GM18502 (cell line): Measurements from ENCODE around the gene TNS1.
"Not testable (repeated sequence)": the region's sequence is repeated elsewhere in the genome, so short reads cannot be mapped to it uniquely, and the experiment has no call there.

ENCODE experiments used
- ATAC-seq: cut with Tn5 transposase; IDR thresholded peaks from one replicate; pipeline ENCODE4 v1.9.1; 2021; ENCODE audit warnings: mild to moderate bottlenecking; ENCODE audit not compliant: unreplicated experiment, poor library complexity

The TNS1 gene

DNA sequence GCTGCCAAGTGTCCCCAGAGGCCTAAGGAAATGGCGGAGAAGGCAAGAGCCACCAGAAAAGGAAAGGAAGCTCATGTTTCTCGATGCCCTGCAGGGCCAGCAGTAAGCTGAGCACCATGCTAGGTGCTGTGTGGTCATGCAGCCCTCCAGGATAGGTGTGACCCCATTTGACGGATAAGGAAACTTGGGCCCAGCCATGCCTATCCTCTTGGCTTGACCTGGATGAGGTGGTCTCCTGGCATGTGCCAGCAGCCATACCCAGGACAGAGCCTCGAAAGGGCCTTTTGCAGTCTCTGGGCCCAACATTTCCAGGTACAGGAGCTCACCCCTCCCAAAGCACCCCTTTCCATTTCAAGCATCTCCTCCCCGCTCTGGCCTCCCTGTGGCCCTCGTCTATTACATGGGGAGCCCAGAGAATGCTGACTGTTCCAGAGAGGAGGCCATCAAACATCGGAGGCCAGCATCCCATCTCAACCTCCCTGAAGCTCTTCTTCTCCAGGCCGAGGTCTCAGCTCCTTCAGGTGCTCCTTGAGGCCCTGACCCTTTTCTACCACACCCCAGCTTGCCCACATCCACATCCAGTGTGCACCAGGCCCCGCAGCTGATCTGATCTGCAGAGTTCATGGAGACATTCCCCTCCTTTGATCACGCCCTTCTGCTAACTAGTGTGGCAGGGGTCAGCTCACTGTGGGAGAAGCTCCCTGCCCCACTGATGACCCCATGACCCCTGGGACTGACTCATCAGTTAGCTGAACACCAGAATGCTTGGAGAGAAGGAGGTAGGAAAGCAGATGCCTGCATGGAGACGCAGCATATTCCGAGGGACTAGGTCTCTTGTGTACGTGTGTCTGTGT lies 208.4 kb downstream of the TNS1 start:
- no peak for ATAC-seq

DNA sequence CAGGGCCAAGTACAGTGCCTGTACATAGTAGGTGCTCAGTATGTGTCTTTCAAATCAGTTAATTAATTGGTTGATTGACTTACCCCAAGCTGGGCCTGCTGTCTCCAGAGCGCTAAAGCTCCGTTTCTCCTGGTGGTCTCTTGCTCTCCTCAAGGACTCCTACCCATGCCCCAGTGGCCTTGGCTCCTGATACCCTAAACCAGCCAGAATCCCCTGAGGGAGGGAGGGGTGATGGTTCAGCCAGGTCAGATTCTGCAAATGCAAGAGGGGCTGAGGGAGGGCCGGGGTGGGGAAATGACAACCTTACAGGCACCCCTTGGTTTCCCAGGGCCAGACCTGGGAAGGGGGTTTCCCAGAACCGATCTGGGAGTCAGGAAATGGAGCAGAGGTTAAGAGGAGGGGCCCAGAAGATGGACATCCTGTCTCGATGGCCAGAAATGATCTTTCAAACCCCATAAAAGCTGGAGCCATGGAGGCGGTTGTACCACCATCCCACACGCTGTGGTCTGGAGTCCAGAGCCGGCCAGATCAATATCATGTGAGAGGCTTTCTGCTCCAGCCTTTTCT lies 209.1 kb downstream of the TNS1 start:
- ATAC-seq, result no peak

DNA sequence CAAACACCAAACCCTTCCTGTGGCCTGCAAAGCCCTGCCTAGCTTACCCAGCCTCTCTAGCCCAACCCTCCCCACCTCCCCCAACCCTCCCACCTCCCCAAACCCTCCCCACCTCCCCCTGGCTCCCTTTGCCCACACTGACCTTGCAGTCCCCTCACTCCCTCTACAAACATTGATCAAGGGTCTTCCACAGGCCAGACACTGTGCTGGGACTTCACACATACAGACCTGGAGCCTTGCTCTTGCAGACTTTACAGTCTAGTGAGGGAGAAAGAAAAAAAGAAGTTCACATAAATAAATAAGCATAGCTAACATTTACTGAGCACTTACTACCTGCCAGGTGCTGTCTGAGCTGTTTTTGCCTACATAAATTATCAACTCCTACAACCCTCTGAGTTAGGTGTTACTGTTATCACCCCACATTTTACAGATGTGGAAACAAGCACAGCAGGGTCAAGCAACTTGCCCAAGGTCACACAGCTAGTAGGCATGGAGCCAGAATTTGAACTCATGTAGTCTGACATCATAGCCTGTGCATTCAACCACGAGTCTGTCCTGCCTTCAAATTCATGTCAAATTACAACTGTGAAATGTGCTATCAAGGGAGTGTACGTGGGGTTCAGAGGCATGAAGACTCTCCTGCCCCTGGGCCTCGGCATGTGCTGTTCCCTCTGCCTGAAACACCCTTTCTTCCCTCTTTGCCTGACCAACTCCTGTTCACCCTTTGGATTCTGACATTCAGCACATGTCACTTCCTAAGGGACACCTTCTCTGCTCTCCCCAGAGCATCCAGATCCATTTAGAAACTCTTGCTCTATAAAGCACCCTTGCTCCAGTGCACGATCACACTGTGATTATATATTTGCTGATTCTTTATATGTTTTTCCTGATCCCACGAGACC lies 209.9 kb downstream of the TNS1 start:
- no peak for ATAC-seq

DNA sequence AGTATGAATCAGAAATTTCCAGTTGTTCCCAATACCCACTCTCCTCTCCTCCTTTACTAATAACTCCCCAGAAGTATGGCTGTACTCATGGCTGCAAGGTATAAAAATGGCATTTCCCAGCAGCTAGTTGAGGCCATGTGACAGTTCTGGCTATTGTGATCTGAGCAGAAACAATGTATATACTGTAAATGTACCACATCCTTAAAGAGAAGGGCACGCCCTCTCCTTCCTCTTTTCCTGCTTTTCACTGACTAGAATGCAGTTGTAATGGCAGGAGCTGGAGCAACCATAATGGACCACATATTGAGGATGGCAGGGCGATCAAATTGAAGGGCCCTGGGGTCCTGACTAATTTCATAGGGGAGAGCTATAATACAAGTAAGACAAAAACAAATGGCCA lies 211.2 kb downstream of the TNS1 start:
- ATAC-seq, result no peak

DNA sequence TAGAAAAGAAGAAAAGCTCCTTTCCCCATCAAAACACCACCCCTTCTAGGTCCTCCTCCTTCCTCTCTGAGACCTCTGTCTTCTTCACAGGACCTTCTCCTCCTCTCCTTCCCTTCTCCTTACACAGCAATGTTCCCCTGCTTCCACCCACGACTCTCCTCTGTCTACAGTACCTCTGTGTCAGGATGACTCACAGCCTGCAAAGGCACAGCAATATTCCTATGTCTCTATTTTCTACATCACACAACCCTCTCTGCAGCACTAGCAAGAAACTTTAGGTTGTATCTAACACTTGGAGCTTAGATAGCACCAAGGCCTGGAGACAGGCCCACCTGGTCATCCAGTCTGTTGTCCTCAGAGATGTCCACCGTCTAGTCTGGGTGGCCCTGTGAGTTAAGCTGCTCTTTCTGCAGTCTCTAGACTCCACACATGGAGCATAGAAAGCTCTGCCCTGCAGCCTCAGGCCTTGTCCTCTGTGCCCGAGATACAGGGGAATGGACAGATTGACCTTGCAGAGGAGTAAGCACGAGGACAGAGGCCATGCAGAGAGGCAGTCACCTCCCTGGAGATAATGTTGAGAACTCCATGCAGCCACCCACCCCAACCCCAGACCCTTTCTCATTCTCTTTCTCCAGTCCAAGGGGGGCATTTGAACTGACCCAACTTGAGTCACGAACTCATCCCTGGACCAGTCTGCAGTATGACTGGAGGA lies 212.0 kb downstream of the TNS1 start:
- no peak for ATAC-seq

DNA sequence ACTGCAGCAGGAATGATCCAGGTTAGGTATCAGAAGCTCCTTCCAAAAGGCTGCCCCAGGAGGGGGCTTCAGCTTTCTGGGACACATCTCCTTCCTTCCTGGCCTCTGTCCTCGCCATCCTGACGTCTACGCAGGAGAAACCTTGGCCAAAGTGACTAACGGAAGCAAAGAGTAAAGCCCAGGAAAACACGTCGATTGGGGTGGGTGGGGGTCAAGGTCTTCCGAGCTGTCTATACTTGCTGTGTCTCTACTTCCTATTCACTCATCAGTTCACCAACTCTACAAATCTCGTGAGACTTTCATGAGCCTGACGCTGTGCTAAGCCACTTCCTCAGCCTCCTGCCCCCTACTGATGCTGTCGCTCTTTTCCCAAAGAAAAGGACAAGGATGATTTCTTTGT lies 212.6 kb downstream of the TNS1 start:
- no peak for ATAC-seq

DNA sequence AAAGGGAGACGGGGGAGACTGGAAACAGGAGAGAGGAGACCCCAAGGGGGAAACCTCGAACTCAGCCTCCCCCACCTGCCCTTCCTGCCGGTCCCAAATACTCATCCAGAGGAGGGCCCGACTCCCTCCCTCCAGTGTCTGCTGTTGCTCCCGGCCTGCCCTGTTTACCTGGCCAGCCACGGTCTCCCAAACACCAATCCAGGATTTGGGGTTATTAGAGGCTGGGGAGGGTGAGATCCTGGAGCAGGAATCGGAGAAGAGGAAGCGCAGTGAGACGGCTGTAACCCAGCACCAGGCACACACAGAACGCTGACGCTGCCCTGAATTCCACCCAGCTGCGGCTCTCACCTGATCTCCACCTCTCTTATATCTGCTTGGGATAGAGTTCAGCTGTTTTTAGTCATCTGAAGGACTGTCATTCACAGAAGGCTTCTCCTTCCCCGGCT lies 213.0 kb downstream of the TNS1 start:
- ATAC-seq, result no peak

DNA sequence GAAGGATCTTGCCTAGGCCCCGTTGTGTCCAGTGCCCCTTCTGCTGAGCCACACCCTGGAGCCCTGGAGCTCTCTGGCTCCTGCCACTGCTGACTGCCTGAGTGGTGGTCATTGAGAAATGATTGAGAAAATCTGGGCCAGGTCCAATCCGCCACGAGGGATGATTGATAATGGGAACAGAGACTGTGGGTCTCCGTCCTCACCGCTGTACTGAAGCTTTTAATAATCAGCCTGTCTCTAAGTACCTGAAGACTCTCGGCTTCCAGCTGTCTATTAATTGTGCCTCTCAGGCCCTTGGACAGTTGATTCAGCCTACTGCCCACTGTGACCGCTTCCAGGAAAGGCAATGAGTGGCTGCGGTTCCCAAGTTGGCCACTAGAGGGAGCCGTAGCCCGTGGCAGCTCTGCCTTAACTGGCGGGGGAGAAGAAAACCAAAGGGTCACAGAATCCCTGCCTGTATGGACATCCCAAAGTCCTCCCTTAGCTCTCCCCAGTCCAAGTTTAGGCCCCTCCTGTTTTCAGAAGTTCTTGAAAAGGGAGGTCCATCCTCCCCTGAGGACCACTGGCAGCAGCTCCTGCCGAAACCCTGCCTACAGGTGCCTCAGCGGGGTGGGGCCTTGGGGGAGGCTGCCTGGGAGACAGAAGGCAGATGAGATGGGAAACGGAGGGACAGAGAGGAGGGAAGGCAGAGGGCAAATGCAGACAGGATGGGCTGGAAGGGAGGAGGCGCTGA lies 213.6 kb downstream of the TNS1 start:
- ATAC-seq, result no peak

DNA sequence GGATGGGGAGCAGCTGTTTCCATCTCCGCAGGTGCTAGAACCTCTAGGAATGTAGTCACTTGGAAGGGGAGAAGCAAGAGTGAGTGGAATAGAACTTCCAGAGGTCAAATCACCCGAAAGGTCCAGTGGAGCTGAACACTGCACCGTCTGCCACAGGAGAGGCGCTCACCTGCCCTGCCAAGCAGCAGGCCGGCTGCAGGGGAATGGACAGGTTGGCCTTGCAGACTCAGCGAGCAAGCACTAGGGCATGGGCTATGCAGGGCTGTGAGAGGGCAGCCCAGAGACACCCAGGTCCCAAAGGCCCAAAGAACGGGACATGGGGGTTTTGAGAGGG lies 214.2 kb downstream of the TNS1 start:
- no peak for ATAC-seq

DNA sequence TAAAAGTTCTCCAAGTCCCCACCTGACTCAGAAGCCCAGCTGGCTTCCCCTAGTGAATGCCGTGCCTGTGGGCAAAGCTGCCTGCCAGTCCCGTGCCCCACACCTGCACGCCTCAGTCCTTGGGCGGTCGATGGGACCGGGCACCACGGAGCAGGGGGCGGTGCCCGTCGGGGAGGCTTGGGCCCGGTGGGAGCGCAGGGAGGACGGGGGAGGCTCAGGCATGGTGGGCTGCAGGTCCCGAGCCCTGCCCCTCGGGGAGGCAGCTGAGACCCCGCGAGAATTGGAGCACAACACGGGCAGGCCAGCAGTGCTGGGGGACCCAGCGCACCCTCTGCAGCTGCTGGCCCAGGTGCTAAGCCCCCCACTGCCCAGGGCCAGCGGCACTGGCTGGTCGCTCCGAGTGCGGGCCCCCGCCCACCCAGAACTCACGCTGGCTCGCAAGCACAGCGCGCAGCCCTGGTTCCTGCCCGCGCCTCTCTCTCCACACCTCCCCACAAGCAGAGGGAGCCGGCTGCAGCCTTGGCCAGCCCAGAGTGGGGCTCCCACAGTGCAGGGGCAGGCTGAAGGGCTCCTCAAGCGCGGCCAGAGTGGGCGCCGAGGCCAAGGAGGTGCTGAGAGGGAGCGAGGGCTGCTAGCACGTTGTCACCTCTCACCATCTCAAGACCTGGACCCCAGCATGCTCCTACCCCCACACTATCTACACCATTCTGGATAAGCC lies 215.5 kb downstream of the TNS1 start:
- no peak for ATAC-seq

DNA sequence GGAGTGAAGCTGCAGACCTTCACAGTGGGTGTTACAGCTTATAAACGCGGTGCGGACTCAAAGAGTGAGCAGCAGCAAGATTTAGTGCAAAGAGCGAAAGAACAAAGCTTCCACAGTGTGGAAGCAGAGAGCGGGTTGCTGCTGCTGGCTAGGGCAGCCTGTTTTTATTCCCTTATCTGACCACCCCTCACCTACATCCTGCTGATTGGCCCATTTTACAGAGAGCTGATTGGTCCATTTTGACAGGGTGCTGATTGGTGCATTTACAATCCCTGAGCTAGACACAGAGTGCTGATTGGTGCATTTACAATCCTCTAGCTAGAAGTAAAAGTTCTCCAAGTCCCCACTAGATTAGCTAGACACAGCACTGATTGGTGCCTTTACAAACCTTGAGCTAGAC lies 216.2 kb downstream of the TNS1 start:
- ATAC-seq, result not testable (repeated sequence)

DNA sequence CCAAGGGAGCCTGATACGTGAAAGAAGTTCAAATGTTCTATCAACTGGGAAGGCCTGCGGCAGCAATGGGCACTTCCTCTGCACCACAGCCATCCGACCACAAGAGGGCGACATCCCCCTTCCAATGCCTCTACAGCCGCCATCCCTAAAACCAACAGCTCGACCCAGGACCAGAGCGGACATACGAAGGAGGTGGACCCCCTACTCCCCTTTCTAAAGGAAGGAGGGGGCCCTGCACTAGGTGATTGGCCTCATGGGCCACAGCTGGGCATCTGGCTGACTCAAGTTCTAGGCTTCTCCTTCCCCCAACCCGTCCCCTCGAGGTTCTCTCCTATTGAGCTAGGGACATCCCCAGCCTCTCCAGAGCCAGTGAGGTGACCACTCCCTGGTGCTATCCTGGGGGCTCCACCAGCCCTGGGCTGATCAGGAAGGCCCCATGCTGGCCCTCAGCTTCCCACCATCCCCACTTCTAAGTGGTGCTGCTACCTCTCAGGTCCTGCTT lies 217.2 kb downstream of the TNS1 start:
- ATAC-seq, result peak; percentile 75

DNA sequence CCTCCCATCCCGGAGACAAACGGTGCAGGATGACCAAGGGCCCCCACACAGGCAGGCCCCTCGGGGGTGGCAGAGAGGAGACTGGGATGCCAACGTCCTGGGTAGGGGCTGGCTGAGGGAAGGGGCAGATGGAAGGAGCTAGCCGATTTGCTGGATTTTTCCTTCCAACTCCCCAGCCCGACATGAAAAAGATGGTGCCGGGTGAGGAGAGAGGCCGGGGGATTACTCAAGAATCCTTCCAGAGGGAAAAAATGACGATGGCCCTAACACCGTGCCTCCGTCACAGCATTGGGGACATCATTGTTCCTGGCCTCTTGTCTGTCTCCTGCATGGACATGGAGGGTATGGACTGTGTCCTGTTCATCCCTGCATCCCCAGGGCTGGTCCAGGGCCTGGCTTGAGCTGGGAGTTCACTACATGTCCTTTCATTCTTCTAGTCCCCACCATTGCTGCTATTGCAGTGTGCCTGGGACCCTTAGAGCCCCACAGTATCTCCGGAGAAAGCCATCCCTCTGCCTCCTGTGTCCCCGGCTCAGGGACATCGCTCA lies 217.7 kb downstream of the TNS1 start:
- ATAC-seq, result peak; percentile 12

DNA sequence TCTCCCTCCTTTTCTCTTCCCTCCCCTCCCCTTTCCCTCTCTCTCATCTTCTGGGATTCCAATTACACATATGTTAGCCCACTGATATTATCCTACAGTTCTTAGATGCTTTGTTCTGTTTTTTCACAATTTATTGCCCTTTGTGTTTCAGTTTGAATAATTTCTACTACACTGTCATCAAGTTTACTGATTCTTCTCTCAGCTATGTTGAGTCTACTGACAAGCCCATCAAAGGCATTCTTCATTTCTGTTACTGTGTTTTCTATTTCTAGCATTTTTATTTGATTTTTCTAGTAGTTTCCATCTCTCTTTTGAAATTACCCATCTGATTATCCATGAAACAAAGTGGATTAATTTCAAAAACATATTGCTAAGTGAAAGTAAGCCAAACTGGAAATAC lies 219.6 kb downstream of the TNS1 start:
- no peak for ATAC-seq

DNA sequence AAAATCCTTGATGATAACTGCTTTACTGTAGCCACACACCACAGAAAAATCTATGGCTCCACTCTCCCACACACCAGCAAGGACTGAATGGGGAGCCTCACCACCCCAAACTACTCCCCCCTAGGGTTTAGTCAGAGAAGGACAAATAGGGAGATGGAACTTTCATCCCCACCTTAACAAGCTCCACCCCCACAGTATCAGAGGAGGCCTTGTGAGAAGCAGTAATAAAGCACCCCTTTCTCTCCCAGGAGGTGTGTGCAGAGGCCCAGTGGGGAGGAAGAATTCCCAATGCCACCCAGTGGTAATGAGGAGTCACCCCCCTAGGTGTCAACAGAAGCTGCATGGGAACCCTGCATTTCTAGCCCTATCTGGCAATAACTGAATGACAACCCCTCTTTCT lies 224.9 kb downstream of the TNS1 start:
- ATAC-seq, result no peak

DNA sequence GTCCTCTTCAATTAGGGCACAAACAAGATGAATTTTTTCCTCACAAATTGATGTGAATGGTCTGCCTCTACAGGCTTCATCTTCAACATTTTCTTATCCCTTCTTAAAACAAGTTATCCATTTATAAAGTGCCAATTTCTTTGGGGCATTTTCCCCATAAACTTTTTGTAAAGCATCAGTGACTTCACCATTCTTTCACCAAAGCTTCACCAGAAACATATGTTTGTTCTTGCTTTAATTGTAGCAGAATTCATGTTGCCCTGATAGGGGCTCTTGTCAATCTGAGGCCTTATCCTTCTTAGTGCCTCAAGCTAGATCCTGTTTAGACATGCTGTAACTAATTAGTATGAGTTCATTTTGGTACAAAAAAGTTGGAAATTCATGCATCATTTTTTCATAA lies 226.2 kb downstream of the TNS1 start:
- no peak for ATAC-seq

DNA sequence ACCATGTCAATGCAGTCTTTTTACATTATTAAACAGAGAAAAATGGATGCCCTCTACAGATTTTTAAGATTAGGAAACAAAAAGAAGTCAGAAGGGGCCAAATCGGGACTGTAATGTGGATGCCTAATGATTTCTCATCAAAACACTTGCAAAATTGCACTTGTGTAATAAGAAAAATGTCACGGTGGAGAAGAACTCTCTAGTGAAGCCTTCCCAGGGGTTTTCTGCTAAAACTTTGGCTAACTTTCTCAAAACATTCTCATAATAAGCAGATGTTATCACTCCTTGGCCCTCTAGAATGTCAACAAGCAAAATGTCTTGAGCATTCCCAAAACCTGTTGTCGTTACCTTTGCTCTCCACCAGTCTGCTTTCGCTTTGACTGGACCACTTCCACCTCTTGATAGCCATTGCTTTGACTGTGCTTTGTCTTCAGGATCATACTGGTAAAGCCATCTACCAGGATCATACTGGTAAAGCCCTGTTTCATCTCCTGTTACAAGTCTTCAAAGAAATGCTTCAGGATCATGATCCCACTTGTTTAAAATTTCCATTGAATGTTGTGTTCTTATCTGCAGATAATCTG lies 226.8 kb downstream of the TNS1 start:
- ATAC-seq, result no peak

DNA sequence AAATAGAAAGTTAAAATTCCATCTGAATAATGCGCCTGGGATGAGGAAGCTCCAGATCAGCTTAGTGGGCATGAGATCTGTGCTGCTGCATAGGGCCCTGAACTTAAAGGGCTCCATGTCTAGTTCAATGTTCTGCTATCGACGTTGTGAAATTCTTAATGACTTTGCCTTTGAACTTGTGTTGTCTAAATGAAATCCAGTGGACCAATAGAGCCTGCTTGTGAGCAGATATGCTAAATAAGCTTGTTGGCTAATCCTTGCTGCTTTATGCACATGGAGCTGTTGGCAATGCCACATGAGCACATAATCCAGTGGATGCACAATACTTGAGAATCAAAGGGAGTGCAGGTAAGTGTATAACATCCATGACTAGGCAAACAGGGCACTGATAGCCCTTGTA lies 228.6 kb downstream of the TNS1 start:
- ATAC-seq, result no peak
